Fibroblast of villous mesenchyme (primary cell): ENCODE measurements around the gene KDM3B. TPM values are rescaled to one million over a fixed set of nuclear protein-coding genes. Genes with fewer than 3 reads are reported as not detected.

Source experiments
- DNase-seq: peaks from one replicate; pipeline ENCODE4 v3.0.0-alpha.2; 2010; ENCODE audit warnings: low read depth
- H3K4me3 ChIP-seq: 2 replicates; pipeline ENCODE4 v1.5.1; 2011; ENCODE audit warnings: low read depth, mild to moderate bottlenecking, low read length
- total RNA-seq: library from RNA; depleted of rRNA; stranded (reverse); fragments of >200 nt; gene quantifications from 2 replicates; pipeline ENCODE4 v1.2.3, GENCODE V29; 2012
- TF ChIP-seq, protein P1 (sequence below): IDR thresholded peaks from 2 replicates; pipeline ENCODE4 v1.5.1; 2012; ENCODE audit warnings: low read depth, mild to moderate bottlenecking, low read length; ENCODE audit not compliant: insufficient read depth

Gene KDM3B
- total RNA-seq, 1 donor: 51.4 TPM

DNA sequence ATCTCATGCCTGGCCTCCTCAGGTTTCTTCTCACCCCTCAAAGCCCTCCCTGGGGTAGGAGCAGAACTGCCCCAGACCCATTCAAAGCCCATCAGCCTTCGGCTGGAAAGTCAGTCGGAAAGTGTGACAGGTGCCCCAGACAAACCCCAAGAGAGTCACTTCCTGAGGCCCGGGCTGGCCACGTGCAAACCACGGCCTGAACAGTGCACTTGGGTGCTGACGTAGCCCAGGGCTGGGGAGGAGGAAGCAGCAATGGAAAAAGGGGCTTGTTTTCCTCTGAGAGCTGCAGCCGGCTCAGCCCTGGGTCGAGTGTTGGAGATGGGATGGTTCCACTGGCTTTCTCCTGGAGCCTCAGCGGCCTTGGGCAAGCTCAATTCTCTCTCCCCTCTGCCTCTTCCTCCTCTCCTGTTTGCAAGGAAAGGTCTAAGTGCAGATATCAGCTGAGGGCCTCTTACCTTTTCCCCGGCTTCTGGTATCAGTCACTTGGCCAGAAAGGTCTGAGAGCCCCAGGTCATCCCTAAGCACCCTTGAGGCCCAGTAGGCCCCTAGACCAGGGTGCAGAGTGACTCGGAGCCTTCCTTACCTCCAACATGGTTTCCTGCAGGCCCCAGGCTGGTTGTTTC, 106.9 kb downstream of the KDM3B start:
- TF ChIP-seq, protein P1, sequence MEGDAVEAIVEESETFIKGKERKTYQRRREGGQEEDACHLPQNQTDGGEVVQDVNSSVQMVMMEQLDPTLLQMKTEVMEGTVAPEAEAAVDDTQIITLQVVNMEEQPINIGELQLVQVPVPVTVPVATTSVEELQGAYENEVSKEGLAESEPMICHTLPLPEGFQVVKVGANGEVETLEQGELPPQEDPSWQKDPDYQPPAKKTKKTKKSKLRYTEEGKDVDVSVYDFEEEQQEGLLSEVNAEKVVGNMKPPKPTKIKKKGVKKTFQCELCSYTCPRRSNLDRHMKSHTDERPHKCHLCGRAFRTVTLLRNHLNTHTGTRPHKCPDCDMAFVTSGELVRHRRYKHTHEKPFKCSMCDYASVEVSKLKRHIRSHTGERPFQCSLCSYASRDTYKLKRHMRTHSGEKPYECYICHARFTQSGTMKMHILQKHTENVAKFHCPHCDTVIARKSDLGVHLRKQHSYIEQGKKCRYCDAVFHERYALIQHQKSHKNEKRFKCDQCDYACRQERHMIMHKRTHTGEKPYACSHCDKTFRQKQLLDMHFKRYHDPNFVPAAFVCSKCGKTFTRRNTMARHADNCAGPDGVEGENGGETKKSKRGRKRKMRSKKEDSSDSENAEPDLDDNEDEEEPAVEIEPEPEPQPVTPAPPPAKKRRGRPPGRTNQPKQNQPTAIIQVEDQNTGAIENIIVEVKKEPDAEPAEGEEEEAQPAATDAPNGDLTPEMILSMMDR: no peak
- no peak overlapping the region for H3K4me3 ChIP-seq
- DNase-seq: no peak

DNA sequence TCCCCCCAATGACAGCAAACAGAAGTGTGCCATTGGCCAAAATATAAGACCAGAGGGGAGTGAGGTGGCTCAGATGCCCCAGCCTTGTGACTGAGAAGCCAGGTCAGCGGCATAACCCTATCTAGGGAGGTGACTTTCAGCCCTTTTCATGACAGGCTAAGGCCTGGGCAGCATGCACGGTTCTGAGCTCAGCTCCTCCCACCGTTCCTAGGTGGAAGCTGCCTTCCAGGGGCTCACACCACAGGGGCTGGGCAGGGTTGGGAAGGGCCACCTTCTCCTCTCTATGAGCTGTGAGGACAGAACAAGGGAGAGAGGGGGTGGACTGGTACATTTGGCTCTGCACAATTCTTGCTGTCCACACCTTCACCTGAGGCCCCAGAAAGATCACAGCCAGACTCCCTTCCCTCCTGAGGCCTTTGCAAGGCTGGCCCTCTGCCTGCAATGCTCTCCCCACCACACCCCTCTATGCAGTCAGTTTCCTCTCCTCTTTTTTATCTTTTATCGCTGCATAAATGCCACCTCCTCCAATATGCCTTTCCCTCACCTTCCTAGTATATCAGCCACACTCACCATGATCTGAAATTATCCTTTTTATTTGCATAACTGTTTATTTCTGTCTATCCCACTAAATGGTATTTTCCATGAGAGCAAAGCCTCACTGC, 107.7 kb downstream of the KDM3B start:
- no peak overlapping the region for H3K4me3 ChIP-seq
- DNase-seq: no peak
- TF ChIP-seq, protein P1: no peak

DNA sequence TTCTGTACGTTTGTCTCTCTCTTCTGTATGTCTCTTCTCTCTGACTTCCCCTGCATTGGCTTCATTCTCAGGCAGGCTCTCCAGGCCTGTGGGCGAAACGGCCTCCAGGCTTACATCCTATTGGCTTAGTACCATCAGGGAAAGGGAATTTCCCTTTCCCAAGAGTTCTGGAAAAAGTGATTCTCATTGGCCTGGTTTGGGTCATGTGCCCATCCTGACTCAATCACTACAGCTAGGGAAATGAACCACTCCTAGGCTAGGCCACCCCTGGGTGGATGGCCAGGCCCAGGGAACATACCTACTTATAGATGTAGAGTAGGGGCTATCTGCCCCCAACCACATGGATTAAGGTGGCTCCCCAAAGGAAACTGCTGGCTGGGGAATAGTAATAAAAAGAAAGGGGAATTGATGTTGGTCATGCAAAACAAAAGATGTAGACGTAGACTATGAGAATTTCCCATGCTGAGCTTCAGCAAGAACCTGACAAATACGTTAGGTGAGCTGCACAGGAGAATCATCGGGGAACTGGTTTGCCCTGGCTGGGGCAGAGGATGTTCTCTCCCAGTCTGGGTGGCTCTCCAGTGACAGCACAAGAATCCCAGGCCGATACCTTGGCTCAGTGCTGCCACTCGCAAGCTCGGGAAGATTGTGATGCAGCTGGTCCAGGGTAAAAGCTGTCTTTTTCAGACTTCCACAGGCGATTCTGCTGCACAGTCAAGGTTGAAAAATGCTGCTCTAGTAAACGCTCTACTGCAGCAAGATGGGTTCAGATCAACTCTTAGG, 109.0 kb downstream of the KDM3B start:
- peak; percentile 71 for DNase-seq
- no peak overlapping the region for H3K4me3 ChIP-seq
- TF ChIP-seq, protein P1: no peak

DNA sequence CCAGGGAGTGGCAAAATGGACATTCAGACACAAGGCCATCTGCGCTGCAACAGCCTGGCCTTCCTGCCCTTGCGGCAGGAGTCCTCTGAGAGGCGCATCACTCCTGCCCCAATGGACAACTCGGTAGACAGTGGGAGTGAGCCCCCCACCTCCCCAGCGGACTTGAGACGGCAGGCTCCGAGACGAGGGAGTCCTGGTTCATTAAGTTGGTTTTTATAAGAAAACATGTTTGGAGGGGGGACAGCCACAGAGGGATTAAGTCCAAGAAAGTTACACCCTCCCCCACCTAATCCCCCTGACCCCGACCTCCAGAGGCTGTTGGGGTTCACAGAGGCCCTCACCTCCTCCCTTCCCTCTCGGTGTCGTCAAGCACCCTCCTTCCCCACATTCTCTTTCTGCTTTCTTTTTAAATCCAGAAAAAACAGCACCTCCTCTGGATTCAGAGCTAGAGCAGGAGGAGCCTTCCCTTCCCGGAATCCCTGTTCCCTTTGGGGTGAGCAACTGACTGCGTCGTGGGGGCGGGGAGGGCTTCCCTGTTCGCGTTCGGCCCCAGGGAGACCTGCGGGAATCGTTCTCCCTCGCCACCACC, 111.0 kb downstream of the KDM3B start:
- peak overlapping the region; percentile 88 for H3K4me3 ChIP-seq
- TF ChIP-seq, protein P1: peak; percentile 3
- no peak for DNase-seq

DNA sequence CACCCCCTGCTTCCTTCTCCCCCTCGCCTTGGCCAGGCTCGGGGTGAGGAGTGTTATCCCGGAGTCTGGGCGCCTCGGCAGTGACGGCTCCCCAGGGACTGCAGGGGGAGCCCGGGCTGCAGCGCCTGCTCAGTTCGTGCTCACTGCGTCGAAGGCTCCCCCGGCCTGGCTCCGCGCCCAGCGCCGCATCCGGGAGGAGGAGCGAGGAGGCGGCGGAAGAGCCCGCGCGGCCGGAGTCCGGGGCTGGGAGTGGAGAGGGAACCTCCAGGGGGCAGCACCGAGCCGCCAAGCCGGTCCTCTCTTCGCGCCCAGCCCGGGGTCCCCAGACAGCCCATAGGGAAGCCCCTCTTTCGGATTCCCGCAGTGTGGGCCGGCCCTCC, 111.5 kb downstream of the KDM3B start:
- H3K4me3 ChIP-seq: peak overlapping the region; percentile 88
- DNase-seq: peak; percentile 97
- TF ChIP-seq, protein P1: peak; percentile 79

DNA sequence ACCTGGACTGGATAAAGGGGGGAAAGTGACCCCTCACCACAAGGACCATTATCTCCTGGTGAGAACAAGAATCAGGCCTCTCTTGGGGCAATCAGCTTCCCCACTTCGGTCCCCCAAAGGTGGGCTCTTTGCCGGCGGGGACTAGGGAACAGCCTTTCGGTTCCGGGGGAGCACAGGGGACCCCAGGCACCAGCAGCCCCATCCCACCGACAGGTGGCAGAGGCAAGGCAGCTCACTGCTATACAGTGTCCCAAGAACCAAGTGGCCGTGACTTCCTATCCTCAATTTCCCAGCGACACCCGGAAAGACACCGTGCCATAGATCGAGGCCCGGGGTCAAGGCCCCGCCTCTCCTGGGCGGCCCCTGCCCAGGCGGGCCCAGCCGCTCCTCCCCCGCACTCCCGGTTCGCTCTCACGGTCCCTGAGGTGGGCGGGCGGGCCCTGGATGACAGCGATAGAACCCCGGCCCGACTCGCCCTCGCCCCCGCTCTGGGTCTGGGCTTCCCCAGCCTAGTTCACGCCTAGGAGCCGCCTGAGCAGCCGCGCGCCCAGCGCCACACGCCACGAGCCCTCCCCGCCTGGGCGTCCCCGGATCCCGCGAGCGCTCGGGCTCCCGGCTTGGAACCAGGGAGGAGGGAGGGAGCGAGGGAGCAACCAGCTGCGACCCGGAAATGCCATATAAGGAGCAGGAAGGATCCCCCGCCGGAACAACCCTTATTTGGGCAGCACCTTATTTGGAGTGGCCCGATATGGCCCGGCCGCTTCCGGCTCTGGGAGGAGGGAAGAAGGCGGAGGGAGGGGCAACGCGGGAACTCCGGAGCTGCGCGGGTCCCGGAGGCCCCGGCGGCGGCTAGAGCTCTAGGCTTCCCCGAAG, 112.1 kb downstream of the KDM3B start:
- DNase-seq: peak; percentile 99
- H3K4me3 ChIP-seq: peak overlapping the region; percentile 88
- TF ChIP-seq, protein P1: no peak
